Transverse colon (tissue), 4 donors: ENCODE data around the gene B3GNT4. TPM values are rescaled to one million over a fixed set of nuclear protein-coding genes. Genes with fewer than 3 reads are reported as not detected.

Source experiments
- DNase-seq: peaks from one replicate; pipeline ENCODE4 v3.0.0-alpha.2; 2019
- H3K27ac ChIP-seq, 4 donors: fragments of 200-600 bp; sonication (generic); 2 replicates each; pipeline ENCODE4 v1.5.1; 2016 to 2018; ENCODE audit warnings: inconsistent platforms in 4 of 4
- H3K27me3 ChIP-seq: fragments of 200-600 bp; sonication (generic); 2 replicates; pipeline ENCODE4 v1.5.1; 2017; ENCODE audit warnings: inconsistent platforms
- H3K36me3 ChIP-seq, 4 donors: fragments of 200-600 bp; sonication (generic); 2 replicates each; pipeline ENCODE4 v1.5.1; 2017 to 2019; ENCODE audit warnings: inconsistent platforms in 4 of 4
- H3K4me1 ChIP-seq, 4 donors: fragments of 200-600 bp; sonication (generic); 2 replicates each; pipeline ENCODE4 v1.5.1; 2017 to 2020; ENCODE audit warnings: inconsistent platforms in 4 of 4
- H3K4me3 ChIP-seq, 4 donors: fragments of 200-600 bp; sonication (generic); 1 replicate in 1 of 4; 2 replicates in 3 of 4; pipeline versions ENCODE4 v1.5.1 to v1.6.1; 2017 to 2019; ENCODE audit warnings: inconsistent platforms in 4 of 4
- H3K9me3 ChIP-seq, 2 donors: fragments of 200-600 bp; sonication (generic); 2 replicates each; pipeline ENCODE4 v1.5.1; 2017 to 2019; ENCODE audit warnings: inconsistent platforms in 2 of 2
- EP300 ChIP-seq: sonication (generic); formaldehyde crosslinking; IDR thresholded peaks from one replicate; pipeline ENCODE4 v1.6.1; 2017; ENCODE audit warnings: antibody characterized with exemption, low read depth
- POLR2A ChIP-seq: fragments of 450-650 bp; IDR thresholded peaks from one replicate; pipeline ENCODE4 v1.6.1; 2016; ENCODE audit warnings: antibody characterized with exemption, mild to moderate bottlenecking, moderate library complexity
- POLR2AphosphoS5 ChIP-seq, 3 donors: sonication (generic); formaldehyde crosslinking; IDR thresholded peaks; one replicate each; pipeline ENCODE4 v1.6.1; 2016; ENCODE audit warnings: antibody characterized with exemption in 3 of 3
- WGBS, 2 donors: methylation state at CpG; one replicate each; pipeline ENCODE4 v1.1.5; 2018; ENCODE audit warnings: low coverage in 1 of 2; 5-methylcytosine and 5-hydroxymethylcytosine counted together
- in situ Hi-C, 4 donors: fragments of 200-750 bp; cut with MboI; loops; one replicate each; pipeline versions ENCODE4 v1.15.0 to v1.15.1; 2017; ENCODE audit warnings: low sequenced_read_pairs in 3 of 4, low pct_ligation_motif_present in 1 of 4, low pct_unique_long_range_greater_than_20kb in 1 of 4
- intact Hi-C: fragments of 100-400 bp; cut with DNase I; formaldehyde crosslinking; loops from one replicate; pipeline ENCODE4 v1.15.1; 2023; ENCODE audit warnings: low total_unique reads
- total RNA-seq, 4 donors: library from RNA; depleted of rRNA; stranded (reverse); fragments of >200 nt; gene quantifications; one replicate each; pipeline ENCODE4 v1.1.0, GENCODE V29; 2016
- TF ChIP-seq, protein P1 (sequence below), 5 experiments: fragments of 200-600 bp in 3 of 5; fragments of 450-650 bp in 2 of 5; sonication (generic) in 3 of 5; IDR thresholded peaks; 1 replicate in 2 of 5; 2 replicates in 3 of 5; pipeline ENCODE4 v1.5.1; 2016 to 2017; ENCODE audit warnings: antibody characterized with exemption in 5 of 5, inconsistent platforms in 3 of 5, mild to moderate bottlenecking in 2 of 5, moderate library complexity in 1 of 5

The B3GNT4 gene
- 1 to 10 TPM in 1 of 4 donors, not detected in 3; 1.3 TPM for total RNA-seq

DNA sequence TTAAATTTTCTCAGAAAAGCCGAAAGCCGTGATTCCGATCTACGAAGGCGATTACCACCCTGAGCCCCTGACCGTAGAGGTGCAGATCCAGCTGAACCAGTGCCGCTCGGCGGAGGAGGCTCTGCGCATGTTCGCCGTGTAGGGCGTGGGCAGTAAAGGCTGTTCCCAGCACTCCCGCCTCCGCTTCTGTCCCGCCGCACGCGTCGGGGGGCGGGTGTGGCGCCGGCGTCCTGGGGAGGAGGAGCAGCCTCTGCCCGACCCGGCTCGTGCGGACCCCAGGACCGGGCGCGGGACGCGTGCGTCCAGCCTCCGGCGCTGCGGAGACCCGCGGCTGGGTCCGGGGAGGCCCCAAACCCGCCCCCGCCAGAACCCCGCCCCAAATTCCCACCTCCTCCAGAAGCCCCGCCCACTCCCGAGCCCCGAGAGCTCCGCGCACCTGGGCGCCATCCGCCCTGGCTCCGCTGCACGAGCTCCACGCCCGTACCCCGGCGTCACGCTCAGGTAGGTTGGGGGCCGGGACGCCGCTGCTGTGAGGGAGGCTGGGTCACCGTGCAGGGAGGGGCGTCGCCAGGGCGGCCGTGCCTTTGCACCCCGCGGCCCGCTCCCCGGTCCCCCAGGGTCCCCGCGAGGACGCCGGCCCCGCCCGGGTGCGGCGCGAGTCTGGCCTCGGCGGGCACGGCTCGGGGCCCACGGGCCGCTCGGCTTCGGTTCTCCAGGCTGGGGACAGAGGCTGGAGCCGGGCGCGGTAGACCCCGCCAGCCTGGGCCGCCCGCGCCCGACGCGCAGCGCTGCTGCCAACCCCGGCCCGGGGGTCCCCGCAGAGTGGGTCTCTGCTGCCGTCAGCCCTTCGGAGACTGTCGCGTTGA lies at the start of gene B3GNT4:
B3GNT4 (plus strand) TSS at position 409 of the 866 bp plus-strand sequence. CDS start 910 bp downstream, outside the sequence.
- H3K4me1 ChIP-seq, result peaks cover 0 to 22% (median 19%) of the 10 kb centered on the region in 4 donors
- H3K27me3 ChIP-seq, result peaks cover 73% of the 10 kb centered on the region
- peak; percentile 77 for DNase-seq
- TF ChIP-seq EP300 (no peak), POLR2AphosphoS5 (IDR thresholded peaks at IDR 0.05) (no peak), POLR2A (no peak)
- TF ChIP-seq, protein P1, sequence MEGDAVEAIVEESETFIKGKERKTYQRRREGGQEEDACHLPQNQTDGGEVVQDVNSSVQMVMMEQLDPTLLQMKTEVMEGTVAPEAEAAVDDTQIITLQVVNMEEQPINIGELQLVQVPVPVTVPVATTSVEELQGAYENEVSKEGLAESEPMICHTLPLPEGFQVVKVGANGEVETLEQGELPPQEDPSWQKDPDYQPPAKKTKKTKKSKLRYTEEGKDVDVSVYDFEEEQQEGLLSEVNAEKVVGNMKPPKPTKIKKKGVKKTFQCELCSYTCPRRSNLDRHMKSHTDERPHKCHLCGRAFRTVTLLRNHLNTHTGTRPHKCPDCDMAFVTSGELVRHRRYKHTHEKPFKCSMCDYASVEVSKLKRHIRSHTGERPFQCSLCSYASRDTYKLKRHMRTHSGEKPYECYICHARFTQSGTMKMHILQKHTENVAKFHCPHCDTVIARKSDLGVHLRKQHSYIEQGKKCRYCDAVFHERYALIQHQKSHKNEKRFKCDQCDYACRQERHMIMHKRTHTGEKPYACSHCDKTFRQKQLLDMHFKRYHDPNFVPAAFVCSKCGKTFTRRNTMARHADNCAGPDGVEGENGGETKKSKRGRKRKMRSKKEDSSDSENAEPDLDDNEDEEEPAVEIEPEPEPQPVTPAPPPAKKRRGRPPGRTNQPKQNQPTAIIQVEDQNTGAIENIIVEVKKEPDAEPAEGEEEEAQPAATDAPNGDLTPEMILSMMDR (IDR thresholded peaks at IDR 0.05), result no peak
- intact Hi-C loops (no loop called here), in situ Hi-C loops (no loop called here)
- peaks cover 0 to 11% (median 3%) of the 10 kb centered on the region in 4 donors for H3K36me3 ChIP-seq
- H3K9me3 ChIP-seq, result no peaks in the 10 kb centered on the region
- WGBS, 2 donors, result 0% methylated on average over 88 of the region's 104 CpGs; no CpG with 5 or more reads in 1 of the 2 donors
- H3K4me3 ChIP-seq, result peak within 1 kb of the TSS; percentile 34 to 78 (median 49)
- H3K27ac ChIP-seq, result no peak within 1 kb of the TSS

DNA sequence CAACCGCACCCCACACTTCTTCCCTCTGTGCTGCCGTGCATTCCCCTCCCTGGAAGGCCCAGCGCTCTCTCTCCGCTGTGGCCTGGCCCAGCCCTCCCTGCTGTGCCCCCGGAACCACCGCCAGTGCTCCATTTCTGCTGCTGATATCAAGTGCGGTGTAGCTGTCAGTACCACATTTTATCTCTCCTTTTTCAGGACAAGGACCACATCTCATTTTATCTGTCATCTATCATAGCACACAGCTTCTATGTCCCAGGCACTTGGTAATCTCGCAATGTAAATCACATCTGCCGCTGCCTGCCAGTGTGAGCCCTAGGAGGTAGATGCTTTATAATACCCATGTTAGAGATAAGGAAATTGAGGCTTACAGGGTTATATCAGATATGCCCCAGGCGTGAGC lies 47.8 kb upstream of the B3GNT4 start:
- 82 to 89% methylated on average over 8 to 10 of the region's 10 CpGs for WGBS, 2 donors
- Histone ChIP-seq H3K36me3 (no peaks in the 10 kb centered on the region), H3K27me3 (no peaks in the 10 kb centered on the region), H3K27ac (no peak overlapping the region), H3K4me3 (no peak overlapping the region), H3K4me1 (peaks cover 0 to 3% (median 0%) of the 10 kb centered on the region in 4 donors), H3K9me3 (no peaks in the 10 kb centered on the region)
- in situ Hi-C loops (no loop called here), intact Hi-C loops (no loop called here)
- DNase-seq, result no peak
- TF ChIP-seq POLR2AphosphoS5 (IDR thresholded peaks at IDR 0.05) (no peak), EP300 (no peak), POLR2A (no peak)

DNA sequence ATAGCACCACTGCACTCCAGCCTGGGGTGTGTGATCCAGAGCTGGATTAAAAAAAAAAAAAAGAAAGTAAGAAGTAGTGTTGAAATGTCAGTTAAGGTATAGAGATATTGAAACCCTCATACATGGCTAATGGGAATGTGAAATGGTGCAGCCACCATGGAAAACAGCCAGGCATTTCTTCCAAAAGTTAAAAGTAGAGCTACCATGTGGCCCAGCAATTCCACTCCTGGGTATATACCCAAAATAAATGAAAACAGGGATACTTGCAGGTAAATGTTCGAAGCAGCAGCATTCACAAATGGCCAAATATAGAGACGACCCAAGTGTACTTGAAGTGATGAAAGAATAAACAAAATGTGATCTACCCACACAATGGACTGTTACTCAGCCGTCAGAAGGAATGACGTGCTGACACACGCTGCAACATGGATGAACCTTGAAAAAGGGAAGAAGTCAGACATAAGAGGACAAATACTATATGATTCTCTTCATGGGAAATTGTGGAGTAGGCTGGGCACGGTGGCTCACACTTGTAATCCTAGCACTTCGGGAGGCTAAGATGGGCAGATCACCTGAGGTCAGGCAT lies 44.7 kb upstream of the B3GNT4 start:
- no peaks in the 10 kb centered on the region for H3K4me1 ChIP-seq
- intact Hi-C loops, result no loop called here
- no peaks in the 10 kb centered on the region for H3K27me3 ChIP-seq
- TF ChIP-seq POLR2A, result no peak
- no peak for TF ChIP-seq EP300
- no peak for TF ChIP-seq POLR2AphosphoS5 (IDR thresholded peaks at IDR 0.05)
- TF ChIP-seq, protein P1 (IDR thresholded peaks at IDR 0.05), result no peak
- DNase-seq, result no peak
- WGBS, 2 donors, result 83 to 94% methylated on average over 5 to 7 of the region's 7 CpGs
- H3K27ac ChIP-seq, result no peak overlapping the region
- in situ Hi-C loops, result no loop called here
- no peaks in the 10 kb centered on the region for H3K9me3 ChIP-seq
- H3K36me3 ChIP-seq, result no peaks in the 10 kb centered on the region
- H3K4me3 ChIP-seq, result no peak overlapping the region

DNA sequence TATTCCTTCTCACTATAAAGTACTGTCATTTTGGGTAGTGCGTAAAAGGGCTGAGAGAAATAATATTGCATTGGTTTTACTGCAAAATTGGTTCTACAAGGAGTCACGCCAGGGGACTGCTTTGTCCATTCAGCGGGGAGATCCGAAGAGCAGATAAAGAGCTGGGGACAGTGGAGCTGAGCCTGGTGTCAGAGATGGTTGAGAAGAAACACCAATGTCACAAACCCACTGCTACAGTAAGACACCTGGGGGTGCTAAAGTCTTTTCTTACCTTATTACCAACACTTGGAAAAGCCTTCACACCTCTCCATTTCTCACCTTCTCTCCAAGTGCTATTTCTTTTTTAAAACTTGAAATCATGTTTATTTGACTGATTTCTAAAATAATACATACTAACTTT lies 43.6 kb upstream of the B3GNT4 start:
- Histone ChIP-seq H3K27me3 (no peaks in the 10 kb centered on the region), H3K4me3 (no peak overlapping the region), H3K27ac (no peak overlapping the region), H3K4me1 (no peaks in the 10 kb centered on the region), H3K9me3 (no peaks in the 10 kb centered on the region), H3K36me3 (no peaks in the 10 kb centered on the region)
- no peak for DNase-seq
- in situ Hi-C loops (no loop called here), intact Hi-C loops (no loop called here)
- WGBS, 2 donors, result 83 to 100% methylated on average over 2 to 4 of the region's 4 CpGs
- no peak for TF ChIP-seq POLR2A
- no peak for TF ChIP-seq EP300

DNA sequence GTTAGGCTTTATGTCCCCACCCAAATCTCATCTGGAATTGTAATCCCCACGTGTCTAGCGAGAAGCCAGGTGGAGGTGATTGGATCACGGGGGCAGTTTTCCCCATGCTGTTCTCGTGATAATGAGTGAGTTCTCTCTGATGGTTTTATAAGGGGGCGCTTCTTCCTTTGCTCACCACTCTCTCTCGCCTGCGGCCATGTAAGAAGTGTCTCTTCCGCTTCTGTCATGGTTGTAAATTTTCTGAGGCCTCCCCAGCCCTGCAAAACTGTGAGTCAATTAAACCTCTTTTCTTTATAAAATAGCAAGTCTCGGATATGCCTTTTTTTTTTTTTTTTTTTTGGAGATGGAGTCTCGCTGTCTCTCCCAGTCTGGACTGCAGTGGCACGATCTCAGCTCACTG lies 42.7 kb upstream of the B3GNT4 start:
- no peaks in the 10 kb centered on the region for H3K27me3 ChIP-seq
- intact Hi-C loops (no loop called here), in situ Hi-C loops (no loop called here)
- no peak for DNase-seq
- no peaks in the 10 kb centered on the region for H3K9me3 ChIP-seq
- no peaks in the 10 kb centered on the region for H3K4me1 ChIP-seq
- H3K4me3 ChIP-seq, result no peak overlapping the region
- H3K36me3 ChIP-seq, result no peaks in the 10 kb centered on the region
- H3K27ac ChIP-seq, result no peak overlapping the region
- TF ChIP-seq POLR2AphosphoS5 (IDR thresholded peaks at IDR 0.05) (no peak), EP300 (no peak), POLR2A (no peak)
- TF ChIP-seq, protein P1 (IDR thresholded peaks at IDR 0.05), result no peak
- WGBS, 2 donors, result 80 to 97% methylated on average over 5 to 11 of the region's 11 CpGs
